NCI-H69 (cell line): Measurements from ENCODE around the gene MICAL2.

Source experiments
- DNase-seq: peaks from one replicate; lab custom pipeline; 2025; lab: John Stamatoyannopoulos, UW

MICAL2 gene

DNA sequence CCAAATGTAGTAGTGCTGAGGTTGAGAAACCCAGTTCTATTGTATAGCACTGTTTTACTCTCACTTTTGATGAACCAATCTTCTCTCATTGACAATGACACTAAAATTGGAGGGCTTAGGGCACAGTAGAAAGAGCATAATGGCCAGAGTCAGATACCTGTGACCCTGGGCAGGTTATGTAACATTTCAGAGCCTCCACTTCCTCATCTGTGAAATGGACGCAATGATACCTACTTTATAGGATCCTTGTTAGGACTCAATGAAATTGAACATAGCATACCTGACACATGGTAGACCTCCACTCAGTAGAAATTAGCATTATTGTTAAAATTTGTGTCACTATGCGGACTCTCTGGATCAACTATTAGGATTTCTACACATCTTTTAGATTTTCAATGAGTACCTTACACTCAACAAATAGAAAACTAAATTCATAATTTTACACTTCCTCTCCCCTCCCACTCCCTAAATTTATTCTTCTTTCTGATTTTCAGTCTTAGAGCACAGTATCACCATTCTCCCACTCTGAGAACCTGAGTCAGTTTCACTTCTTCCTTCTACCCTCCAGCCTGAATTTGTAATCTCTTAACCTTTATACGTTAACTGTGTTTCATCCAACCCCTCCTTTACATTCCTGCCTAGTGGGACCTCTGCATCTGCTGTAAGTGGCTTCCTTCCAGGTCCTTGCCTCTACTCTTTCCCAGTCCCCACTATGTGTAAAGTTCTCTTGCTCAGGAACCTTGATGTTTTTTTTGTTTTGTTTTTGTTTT is 78.3 kb downstream of the MICAL2 start:
- no peak for DNase-seq

DNA sequence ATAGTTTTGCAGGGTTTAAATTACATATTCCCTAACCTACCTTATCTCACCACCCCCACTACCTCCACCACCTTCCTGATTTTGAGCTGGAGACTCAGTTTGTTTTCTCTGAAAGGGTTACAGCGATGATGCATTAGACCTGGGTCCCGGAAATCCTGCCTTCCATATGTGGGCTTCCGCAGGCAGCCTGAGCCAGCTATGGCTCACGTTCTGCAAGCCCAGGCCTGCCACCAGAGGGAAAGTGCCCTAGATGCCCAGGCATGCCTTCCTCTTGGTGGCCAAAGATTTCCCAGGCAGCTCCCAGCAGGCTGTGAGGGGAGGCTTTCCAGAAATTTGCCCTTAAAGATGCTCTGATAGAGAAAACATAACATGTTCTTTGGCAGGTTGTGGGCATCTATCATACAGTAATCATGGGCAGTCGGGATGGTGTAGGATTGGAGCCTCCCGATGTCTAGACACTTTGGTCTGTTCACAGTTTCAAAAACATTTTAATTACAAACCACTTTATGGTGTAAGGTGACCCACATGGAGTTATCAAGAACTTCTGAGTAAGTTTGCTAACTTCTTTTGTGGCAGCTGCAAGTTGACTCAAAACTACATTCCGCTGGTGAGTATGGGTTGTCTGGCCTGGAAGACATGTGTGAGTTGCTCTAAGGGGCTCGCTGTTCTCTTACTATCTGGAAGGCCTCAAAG is 79.3 kb downstream of the MICAL2 start:
- peak; percentile 46 for DNase-seq

DNA sequence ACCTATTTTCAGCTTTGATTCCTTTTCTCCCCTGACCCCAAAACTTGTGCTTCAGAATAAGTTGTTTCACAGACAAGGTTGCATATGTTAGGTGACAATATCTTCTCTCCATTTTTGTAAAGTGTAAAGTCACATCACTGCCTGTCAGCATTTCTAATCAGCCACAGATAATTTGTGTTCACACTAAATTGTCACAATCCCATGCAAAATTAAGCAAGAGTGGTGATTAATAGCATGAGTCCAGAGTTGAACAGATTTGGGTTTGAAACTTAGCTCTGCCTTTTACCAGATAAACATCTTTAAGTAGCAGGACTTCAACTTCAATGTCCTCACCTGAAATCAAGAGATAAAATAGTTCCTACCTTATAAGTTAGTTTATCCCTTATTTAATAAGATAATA is 80.1 kb downstream of the MICAL2 start:
- no peak for DNase-seq

DNA sequence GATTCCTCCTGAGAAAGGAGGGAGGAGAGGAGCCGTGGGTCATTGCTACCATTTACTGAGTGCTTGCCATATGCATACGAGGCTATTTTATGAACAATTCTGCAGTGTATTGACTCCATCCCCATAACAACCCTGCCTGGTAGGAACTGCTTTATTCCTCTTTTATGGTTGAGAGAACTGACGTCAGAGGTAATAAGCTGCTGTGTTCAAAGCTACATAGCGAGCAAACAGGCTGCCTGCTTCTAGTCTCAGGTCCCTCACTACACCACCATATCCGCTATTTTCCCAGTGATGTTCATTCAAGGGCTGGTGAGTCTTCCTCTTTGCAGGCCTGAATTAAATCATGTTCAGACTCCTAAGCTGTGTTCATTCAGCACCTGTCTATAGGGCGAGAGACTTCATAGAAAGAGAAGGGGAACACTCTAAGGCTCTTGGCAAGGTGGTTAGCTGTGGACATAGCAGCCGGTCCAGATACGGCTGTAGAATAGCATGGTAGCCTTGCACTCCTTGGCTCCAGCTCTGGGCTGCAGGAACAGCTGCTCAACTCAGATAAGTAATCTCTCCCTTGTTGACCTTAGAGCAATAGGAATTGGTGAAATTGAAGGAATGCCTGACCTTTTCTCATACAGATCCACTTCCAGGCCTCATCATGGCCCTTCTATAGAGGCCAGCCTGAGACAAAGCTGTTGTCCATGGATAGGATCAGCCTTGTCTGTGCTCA is 82.6 kb downstream of the MICAL2 start:
- DNase-seq: peak; percentile 75

DNA sequence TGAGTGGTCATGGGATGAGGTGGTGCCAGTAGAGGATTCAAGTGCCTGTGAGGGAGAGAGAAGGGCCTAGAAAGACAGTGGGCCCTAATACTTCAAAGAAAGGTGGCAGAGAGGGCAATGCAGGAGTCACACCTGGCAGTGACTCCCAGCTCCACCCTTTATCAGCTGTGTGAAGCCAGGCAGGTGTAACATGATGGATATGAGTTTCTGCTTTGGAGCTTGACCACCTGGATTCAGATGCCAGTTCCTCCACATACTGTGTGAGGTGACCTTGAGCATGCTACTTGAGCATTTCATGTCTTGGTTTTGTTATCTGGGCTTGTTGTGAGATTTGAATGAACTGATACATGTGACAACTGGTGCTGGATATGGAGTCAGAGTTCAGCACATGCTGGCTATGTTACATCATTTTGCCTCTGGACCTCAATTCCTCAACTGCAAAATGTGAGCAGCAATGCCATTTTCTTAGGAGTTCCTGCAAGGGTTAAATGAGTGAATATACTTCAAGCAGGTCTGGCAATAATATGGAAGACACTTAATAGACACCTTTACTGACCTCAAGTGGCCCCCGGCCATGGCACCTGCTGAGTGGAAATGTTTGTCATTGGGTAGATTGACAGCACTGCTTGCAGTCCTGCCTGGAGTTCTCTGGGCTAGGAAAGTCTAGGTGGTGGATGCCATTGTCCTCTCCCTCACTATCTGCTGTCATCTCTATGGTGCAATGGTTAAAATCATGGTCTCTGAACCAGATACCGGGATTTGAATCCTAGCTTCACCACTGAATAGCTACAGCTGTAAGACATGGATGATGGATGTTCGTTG is 83.3 kb downstream of the MICAL2 start:
- no peak for DNase-seq

DNA sequence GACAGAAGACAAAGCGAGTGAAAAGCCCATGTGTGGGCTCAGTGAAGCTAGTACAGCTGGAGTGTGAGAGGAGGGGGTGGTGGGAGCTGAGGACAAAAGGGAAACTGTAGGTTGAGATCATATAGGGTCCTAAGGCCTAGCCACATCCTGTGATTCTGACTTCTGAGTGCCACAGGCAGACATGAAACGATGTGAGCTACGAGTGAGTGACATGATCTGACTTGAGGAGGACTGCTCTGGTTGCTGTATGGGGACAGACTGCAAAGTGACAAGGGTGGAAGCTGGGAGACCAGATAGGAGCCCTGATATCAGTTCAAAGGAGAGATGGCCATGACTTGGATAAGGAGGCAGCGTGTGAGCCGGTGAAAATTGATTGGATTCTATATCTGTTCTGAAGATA is 85.4 kb downstream of the MICAL2 start:
- no peak for DNase-seq

DNA sequence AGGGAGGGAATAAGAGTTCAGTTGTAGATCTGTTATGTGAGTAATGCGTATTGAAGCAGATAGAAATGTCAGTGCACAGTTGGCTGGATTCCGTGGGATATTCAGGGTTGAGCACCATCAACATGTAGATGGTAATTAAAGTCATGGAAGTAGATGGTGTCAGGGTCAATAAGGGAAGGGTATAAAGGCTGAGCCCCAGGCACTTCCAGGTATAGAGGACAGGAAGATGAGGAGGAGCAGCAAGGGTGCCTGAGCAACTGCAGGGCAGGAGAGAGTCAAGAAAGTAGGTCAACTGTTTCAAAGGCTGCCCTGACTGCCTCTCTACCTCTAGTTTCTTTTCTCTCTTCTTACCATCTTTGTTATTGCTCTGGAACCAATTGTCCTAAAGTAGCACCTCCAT is 85.9 kb downstream of the MICAL2 start:
- no peak for DNase-seq

DNA sequence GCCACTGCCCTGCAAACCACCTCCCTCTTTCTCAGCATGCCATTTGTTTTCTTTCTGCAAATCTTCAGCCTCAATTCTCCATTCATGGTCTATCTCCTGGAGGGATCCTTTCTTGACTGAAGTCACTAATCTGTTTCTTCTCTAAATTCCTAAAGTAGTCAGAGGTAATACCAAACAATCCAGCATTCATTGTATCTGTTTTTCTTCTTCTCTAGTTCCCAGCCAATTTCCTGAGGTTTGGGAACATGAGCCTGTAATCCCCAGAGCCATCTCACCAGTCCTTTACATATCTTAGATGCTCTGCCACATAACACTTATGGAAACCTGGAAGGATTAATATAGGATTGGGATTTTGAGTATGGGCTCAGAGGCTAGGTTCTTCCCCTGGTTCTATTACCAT is 86.5 kb downstream of the MICAL2 start:
- no peak for DNase-seq

DNA sequence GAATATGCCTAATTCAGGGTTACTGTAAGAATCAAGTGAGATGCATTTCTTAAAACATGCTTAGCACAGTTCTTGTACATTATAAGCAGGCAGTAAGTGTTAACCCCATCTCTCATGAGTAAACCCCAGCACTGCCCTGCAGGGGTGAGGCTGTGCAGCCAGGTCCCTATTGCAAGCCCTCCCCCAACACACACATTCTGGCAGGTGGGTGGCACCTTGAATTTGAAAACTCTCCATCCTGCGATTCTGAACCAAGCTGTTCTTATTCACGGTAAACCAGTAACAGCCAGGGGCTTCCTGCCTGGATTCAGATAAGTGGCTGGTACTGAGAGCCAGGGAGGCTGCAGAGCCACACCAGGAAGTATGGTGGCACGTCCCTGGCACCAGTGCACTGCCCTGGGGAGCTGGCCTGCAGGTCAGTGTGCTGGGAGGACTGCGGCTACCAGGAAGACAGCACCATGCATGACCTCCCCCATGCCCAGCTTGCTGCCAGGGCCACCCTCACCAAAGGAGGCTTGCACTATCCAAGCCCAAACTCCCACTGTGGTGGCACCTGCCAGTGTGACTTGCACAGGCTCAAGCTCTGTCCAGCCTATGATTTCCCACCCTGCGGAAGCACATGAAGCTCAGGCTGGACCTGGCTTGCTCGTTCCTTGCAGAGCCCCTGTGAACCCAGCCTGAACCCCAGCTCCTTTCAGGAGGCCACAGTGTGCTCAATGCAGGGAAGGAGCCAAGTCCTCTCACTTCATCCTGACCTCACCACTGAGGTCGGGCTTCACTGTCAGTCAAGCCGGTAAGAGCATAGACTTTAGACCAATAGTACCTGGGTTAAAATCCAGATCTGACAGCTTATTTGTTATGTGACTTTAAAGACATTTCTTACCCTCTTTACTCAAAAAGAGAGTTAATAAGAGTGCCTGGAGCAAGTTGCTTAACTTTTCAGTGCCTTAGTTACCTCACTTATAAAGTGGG is 88.1 kb downstream of the MICAL2 start:
- peak; percentile 38 for DNase-seq

DNA sequence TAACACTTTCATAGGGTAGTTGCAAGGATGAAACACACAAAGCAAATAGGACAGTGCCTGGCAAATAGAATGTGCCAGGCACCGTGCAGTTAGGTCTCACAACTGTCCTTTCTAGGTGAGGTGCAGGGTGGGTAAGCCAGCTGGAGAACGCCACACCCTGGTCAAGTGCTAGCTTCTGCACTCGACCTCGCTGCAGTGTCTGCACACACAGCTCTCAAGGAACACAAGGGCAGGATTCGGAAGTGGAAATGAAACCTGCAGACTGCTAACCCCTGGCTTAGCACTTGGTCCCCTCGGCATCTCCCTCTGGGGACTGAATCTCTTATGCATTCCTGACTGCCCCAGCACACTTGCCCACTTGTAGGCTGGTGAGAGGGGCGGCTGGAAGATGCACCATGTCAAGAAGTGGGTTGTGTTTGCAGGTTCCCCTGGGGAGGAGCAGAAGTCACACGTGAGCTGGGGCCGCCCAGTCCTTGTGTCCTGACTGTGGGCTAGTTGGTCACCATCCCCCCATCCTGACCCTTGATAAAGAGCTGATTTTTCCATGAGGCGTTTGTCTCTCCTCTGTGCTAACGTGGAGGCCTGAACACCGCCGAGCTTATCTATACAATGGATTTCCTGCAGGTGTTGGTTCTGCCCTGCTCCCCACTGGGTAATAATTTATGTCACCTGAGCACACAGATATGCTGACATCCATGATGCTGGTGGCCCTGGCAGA is 89.0 kb downstream of the MICAL2 start:
- peak; percentile 78 for DNase-seq

DNA sequence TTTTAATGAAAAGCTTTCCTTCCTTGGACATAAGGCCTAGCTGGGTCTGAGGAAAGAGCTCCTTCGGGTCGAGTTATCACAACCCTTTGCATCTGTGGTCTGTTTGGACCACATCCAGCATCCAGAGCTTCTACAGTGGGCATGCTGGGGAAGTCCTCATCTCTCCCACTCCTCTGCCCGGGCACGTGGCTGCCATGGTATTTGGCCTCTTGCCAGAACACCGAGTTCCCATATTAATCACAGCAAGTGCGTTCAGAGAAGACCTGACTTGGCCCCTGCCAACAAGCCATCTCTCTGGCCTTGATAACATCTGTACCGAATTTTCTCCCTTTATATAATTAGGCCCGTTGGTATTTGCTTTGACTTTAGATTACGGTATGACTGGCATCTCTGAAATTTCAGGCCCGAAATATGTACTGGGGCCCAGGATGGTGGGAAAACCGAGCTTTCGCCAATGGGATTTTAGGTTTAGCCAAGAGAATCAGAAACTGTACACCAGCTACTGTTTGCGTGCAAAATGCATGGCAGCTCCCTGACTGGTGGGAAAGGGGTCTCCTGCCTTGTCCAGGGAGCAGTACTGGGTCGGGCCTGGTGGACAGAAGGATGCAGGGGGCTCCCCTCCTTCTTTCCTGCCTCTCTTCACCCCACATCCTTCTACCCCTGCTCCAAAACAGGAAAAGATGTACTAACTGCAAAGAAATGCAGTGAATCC is 90.0 kb downstream of the MICAL2 start:
- peak; percentile 74 for DNase-seq

DNA sequence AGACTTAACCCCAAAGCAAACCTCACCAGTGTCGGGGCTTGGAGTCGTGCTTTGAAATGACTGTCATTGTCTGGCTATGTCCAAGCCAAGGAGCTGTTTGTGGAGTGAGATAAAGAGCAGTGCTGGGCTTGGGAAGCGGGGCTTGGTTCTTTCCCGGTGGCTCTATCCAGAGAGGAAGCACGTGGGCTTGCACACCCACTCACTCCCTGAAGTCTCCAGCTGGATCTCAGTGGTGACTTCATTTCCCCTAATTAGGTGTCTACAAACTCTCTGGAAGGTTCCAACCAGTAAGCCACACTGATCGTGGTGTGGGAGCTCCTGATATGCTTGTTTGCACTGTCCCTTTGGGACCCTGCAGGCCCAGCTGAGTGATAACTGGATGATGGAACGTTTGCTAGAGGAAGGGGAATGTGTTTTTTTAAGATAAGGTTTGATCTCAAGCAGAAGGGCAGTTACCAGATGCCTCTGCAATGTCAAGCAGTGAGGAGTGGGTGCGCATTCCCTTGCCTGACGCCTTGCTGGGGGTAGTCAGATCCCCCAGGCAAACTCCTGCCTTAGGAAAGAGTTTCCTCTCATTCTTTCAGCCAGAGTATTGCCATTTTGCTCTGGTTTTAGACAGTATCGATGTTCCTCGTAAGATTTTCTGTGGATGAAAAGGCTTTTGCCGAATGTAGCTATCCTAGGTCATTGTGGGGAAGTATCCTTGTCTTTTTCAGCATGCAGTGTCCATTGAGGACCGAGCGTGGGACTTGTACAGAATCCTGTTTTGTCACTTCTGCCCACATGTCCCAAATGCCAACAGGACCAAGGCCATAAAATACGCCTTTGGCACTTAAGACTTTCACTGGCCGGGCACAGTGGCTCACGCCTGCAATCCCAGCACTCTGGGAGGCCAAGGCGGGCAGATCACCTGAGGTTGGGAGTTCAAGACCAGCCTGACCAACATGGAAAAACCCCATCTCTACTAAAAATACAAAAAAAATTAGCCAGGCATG is 90.9 kb downstream of the MICAL2 start:
- DNase-seq: no peak

DNA sequence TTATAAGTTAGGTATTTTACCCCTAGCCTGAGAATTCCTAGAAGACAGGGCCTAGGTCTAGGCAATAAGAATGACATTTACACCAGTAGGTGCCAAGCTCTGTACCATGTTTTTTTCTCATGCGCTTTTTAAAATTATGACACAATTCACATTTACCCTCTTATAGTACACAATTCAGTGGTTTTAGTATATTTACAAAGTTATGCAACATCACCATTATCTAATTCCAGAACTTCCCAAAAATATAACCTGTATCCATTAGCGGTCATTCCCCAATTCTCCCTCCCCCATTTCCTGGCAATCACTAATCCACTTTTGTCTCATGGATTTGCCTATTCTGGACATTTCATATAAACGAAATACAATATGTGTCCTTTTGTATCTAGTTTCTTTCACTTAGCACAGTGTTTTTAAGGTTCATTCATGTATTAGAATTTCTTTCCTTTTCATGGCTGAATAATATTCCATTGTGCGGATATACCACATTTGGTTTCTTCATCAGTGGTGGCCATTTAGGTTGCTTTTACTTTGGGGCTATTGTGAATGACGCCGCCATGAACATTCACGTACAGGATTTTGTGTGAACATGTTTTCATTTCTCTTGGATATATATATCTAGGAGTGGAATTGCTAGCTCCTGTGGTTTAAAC is 92.4 kb downstream of the MICAL2 start:
- no peak for DNase-seq

DNA sequence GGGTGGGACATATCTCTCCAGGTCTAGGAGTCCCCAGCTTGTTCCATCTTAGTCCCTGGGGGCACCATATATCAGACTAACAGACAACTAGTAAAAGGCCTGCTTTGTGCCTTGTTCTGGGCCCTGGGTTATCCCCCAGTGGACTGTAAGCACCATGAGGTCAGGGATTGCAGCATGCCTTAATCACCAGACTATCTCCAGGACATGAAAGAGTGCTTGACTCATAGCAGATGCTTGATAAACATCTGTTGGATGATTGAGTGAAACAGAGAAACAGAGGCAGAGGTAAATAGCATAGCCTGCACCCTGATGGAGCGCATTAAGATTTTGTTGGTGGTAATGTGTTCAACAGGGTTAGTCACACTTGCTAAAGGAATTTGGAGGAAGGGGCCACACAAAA is 94.1 kb downstream of the MICAL2 start:
- DNase-seq: no peak

DNA sequence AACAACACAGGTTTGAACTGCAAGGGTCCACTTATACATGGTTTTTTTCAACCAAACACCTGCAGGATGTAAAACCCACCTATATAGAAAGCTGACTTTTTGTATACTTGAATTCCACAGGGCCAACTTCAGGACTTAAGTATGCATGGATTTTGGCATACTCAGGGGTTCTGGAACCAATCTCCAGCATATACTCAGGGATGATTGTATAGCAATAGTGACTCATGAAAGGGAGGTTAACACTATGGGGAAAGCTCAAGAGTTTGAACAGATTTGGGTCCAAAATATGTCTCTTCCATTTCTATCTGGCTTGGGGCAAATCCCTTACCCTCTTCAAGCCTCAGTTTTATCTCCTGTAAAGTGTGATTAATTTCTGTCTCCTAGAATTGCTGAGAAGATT is 94.9 kb downstream of the MICAL2 start:
- DNase-seq: no peak

DNA sequence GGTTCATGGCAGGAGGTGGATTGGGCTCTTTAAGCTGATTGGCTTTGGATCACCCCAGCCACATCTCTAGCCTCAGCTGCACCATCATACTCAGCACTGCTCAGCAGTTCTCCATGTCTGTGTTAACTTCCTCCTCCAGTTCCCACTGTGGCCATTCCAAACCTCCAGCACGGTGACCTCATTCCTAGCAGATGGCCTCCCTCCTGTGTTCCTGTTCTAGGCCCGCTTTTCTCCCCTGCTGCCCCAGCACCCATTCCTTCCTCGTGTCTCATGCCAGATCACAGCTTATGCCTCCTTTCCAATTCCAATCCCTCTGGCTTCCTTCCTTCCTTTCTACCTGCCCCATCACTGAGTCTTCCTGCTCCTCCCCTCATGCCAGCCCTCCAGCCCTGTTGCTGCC is 96.1 kb downstream of the MICAL2 start:
- DNase-seq: no peak

DNA sequence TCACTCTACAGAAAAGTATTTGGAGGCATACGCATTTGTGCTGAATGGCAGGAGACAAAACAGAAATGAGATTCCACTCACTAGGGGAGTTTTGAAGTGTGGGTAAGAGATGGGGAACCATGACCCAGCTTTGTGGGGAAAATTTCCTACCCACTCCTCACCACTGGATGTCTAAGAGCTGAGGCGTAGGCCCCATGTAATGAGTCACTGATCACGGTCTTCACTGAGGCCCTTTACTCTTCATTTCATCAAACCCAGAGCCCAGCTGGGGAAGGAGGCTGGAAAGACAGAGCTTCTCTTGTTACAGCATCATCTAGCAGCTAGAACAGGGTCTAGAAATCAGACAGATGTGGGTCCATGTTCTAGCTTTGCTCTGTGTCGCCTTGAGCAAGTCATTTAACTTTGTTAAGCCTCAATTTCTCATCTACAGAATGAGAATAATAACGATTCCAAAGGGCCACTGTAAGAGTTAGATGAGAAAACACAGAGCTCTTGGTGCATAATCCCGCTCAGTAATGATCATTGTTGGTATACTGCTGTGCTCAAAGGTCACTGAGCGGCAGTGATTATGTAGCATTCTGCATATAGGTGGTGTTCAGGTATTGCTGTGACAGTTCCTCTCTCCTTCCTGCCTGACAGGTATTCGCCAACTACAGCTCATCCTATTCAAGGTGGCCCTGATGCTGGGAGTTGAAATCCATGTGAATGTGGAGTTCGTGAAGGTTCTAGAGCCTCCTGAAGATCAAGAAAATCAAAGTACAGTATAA is 97.2 kb downstream of the MICAL2 start:
- DNase-seq: no peak
